DND-41 (cell line): ENCODE results near the gene NXNL1.

Experiments used
- ATAC-seq: fragments of 200-7000 bp; cut with Tn5 transposase; 3 replicates; pipeline ENCODE4 v1.9.1; 2021; ENCODE audit warnings: low read depth; ENCODE audit not compliant: insufficient read depth
- DNase-seq: peaks from one replicate; pipeline ENCODE4 v3.0.0-alpha.2; 2020
- H2AFZ ChIP-seq: 2 replicates; pipeline ENCODE4 v1.6.0; 2012; ENCODE audit warnings: low read depth, low read length
- H3K27ac ChIP-seq: 2 replicates; pipeline ENCODE4 v1.5.1; 2012; ENCODE audit warnings: low read length, inconsistent platforms
- H3K27me3 ChIP-seq: fragments of 200-600 bp; sonication (generic); 2 replicates; pipeline ENCODE4 v1.6.0; 2012; ENCODE audit warnings: low read length, mild to moderate bottlenecking, inconsistent platforms; ENCODE audit not compliant: insufficient read depth, poor library complexity
- H3K36me3 ChIP-seq: 2 replicates; pipeline ENCODE4 v1.5.1; 2012; ENCODE audit warnings: low read length, inconsistent platforms; ENCODE audit not compliant: insufficient read depth
- H3K4me1 ChIP-seq: 2 replicates; pipeline ENCODE4 v1.5.1; 2012; ENCODE audit warnings: mild to moderate bottlenecking, low read length; ENCODE audit not compliant: insufficient read depth
- H3K4me2 ChIP-seq: 2 replicates; pipeline ENCODE4 v1.6.0; 2012; ENCODE audit warnings: mild to moderate bottlenecking, moderate library complexity, low read length, inconsistent platforms; ENCODE audit not compliant: insufficient read depth
- H3K4me3 ChIP-seq, 2 experiments: fragments of 200-600 bp in 1 of 2; shearing (Covaris generic) in 1 of 2; 2 replicates each; pipeline ENCODE4 v1.5.1; 2012 to 2016; ENCODE audit warnings: inconsistent platforms in 2 of 2, low read length in 2 of 2, mild to moderate bottlenecking in 2 of 2, low read depth in 1 of 2, moderate library complexity in 1 of 2
- H3K79me2 ChIP-seq: 2 replicates; pipeline ENCODE4 v1.6.0; 2012; ENCODE audit warnings: low read length, inconsistent platforms; ENCODE audit not compliant: insufficient read depth
- H3K9ac ChIP-seq: 2 replicates; pipeline ENCODE4 v1.6.0; 2012; ENCODE audit warnings: low read depth, mild to moderate bottlenecking, inconsistent platforms, low read length, moderate library complexity
- H3K9me3 ChIP-seq: 2 replicates; pipeline ENCODE4 v1.5.1; 2012; ENCODE audit warnings: low read length, moderate library complexity, mild to moderate bottlenecking, inconsistent platforms; ENCODE audit not compliant: insufficient read depth, severe bottlenecking
- H4K20me1 ChIP-seq: 2 replicates; pipeline ENCODE4 v1.6.0; 2012; ENCODE audit warnings: low read length; ENCODE audit not compliant: insufficient read depth
- EZH2 ChIP-seq: IDR thresholded peaks from 3 replicates; pipeline ENCODE4 v1.6.1; 2012; ENCODE audit warnings: borderline replicate concordance, low read depth, mild to moderate bottlenecking, moderate library complexity, low read length, inconsistent platforms; ENCODE audit not compliant: severe bottlenecking
- TF ChIP-seq, protein P1 (sequence below): IDR thresholded peaks from 2 replicates; pipeline ENCODE4 v1.5.1; 2012; ENCODE audit warnings: borderline replicate concordance, low read length, moderate library complexity, mild to moderate bottlenecking; ENCODE audit not compliant: poor library complexity, severe bottlenecking; ENCODE audit errors: extremely low read depth

NXNL1 gene

GRCh38 chr19:17436874-17437267 is 23.9 kb downstream of the NXNL1 start:
- no peak for TF ChIP-seq EZH2
- TF ChIP-seq, protein P1, sequence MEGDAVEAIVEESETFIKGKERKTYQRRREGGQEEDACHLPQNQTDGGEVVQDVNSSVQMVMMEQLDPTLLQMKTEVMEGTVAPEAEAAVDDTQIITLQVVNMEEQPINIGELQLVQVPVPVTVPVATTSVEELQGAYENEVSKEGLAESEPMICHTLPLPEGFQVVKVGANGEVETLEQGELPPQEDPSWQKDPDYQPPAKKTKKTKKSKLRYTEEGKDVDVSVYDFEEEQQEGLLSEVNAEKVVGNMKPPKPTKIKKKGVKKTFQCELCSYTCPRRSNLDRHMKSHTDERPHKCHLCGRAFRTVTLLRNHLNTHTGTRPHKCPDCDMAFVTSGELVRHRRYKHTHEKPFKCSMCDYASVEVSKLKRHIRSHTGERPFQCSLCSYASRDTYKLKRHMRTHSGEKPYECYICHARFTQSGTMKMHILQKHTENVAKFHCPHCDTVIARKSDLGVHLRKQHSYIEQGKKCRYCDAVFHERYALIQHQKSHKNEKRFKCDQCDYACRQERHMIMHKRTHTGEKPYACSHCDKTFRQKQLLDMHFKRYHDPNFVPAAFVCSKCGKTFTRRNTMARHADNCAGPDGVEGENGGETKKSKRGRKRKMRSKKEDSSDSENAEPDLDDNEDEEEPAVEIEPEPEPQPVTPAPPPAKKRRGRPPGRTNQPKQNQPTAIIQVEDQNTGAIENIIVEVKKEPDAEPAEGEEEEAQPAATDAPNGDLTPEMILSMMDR: no peak

GRCh38 chr19:17436094-17436873 is 24.4 kb downstream of the NXNL1 start:
- no peak overlapping the region for H3K27ac ChIP-seq
- H3K27me3 ChIP-seq: no peaks in the 10 kb centered on the region
- H3K4me1 ChIP-seq: no peaks in the 10 kb centered on the region
- H4K20me1 ChIP-seq: no peaks in the 10 kb centered on the region
- no peak overlapping the region for H3K4me3 ChIP-seq
- DNase-seq (no peak), ATAC-seq (no peak)
- H3K79me2 ChIP-seq: no peaks in the 10 kb centered on the region
- no peak overlapping the region for H3K9ac ChIP-seq
- H3K36me3 ChIP-seq: no peaks in the 10 kb centered on the region
- H3K4me2 ChIP-seq: no peak overlapping the region
- no peaks in the 10 kb centered on the region for H3K9me3 ChIP-seq
- H2AFZ ChIP-seq: no peak overlapping the region
- no peak for TF ChIP-seq EZH2
- TF ChIP-seq, protein P1: no peak

More at GRCh38 chr19:17436874-17437267, 23.9 kb downstream of the NXNL1 start:
- Histone ChIP-seq H3K4me3 (no peak overlapping the region), H3K4me2 (no peak overlapping the region), H3K36me3 (no peaks in the 10 kb centered on the region), H3K79me2 (no peaks in the 10 kb centered on the region), H4K20me1 (no peaks in the 10 kb centered on the region), H3K9ac (no peak overlapping the region), H3K27ac (no peak overlapping the region), H2AFZ (no peak overlapping the region), H3K9me3 (no peaks in the 10 kb centered on the region), H3K27me3 (no peaks in the 10 kb centered on the region), H3K4me1 (no peaks in the 10 kb centered on the region)
- ATAC-seq (no peak), DNase-seq (no peak)

DNA sequence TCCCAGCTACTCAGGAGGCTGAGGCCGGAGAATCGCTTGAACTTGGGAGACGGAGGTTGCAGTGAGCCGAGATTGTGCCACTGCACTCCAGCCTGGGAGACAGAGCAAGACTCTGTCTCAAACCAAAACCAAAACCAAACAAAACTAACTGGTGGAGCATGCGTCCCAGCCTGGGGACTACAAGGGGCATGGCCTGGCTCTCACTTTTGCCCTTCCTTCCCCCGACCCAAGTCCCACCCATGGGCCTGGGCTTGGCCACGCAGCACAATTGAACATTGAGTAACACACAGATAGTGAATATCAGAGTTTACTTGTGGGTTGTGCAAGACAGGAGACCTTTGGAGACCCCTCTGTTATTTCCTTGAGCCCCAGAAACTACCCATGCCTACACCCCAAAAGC is 25.5 kb downstream of the NXNL1 start:
- Histone ChIP-seq H3K4me2 (no peak overlapping the region), H2AFZ (no peak overlapping the region), H3K9ac (no peak overlapping the region), H3K4me1 (no peaks in the 10 kb centered on the region), H4K20me1 (no peaks in the 10 kb centered on the region), H3K4me3 (no peak overlapping the region), H3K27me3 (no peaks in the 10 kb centered on the region), H3K9me3 (no peaks in the 10 kb centered on the region), H3K27ac (no peak overlapping the region), H3K79me2 (no peaks in the 10 kb centered on the region), H3K36me3 (no peaks in the 10 kb centered on the region)
- DNase-seq (no peak), ATAC-seq (no peak)
- no peak for TF ChIP-seq EZH2
- TF ChIP-seq, protein P1: no peak
